Muscle of leg (tissue), 11 donors: ENCODE results near the gene TBR1. TPM values are rescaled to one million over a fixed set of nuclear protein-coding genes. Genes with fewer than 3 reads are reported as not detected.

Experiments
- DNase-seq: peaks from one replicate; pipeline ENCODE4 v3.0.0; 2013
- H3K27ac ChIP-seq: one replicate; pipeline ENCODE4 v1.5.1; 2013; ENCODE audit warnings: mild to moderate bottlenecking, low read length, control low read depth
- H3K27me3 ChIP-seq: one replicate; pipeline ENCODE4 v1.6.1; 2013; ENCODE audit warnings: low read length; ENCODE audit not compliant: control insufficient read depth, insufficient read depth
- H3K36me3 ChIP-seq: one replicate; pipeline ENCODE4 v1.6.1; 2013; ENCODE audit warnings: low read length; ENCODE audit not compliant: control insufficient read depth, insufficient read depth
- H3K4me1 ChIP-seq: one replicate; pipeline ENCODE4 v1.6.1; 2013; ENCODE audit warnings: low read length; ENCODE audit not compliant: control insufficient read depth, insufficient read depth
- H3K4me3 ChIP-seq: one replicate; pipeline ENCODE4 v1.5.1; 2013; ENCODE audit warnings: low read length, control low read depth
- H3K9me3 ChIP-seq: replicated peaks from 2 replicates; pipeline ENCODE4 v1.6.1; 2013; ENCODE audit warnings: low read depth, low read length; ENCODE audit not compliant: control insufficient read depth
- WGBS: methylation state at CpG from one replicate; pipeline ENCODE4 v1.1.5; 2013; ENCODE audit warnings: missing lambda C conversion rate; ENCODE audit not compliant: insufficient coverage; 5-methylcytosine and 5-hydroxymethylcytosine counted together
- polyA plus RNA-seq, 8 donors: library from polyadenylated mRNA; unstranded; fragments of 120-200 nt; gene quantifications; one replicate each; pipeline versions ENCODE4 v1.2.1 to v1.2.3, GENCODE V29; 2013; ENCODE audit warnings: inconsistent platforms in 1 of 8, low replicate concordance in 1 of 8; ENCODE audit not compliant: insufficient read length in 8 of 8, insufficient read depth in 1 of 8
- total RNA-seq: library from RNA; stranded (reverse); fragments of 120-200 nt; gene quantifications from one replicate; pipeline ENCODE4 v1.2.4, GENCODE V29; 2013

The TBR1 gene
- total and polyA plus RNA-seq, 9 donors = 0.04 to 0.20 (median 0.08) TPM; not detected in 5

- H3K27me3 ChIP-seq = no peaks in the 10 kb centered on the region
- H3K4me1 ChIP-seq = no peaks in the 10 kb centered on the region
- no peak overlapping the region for H3K4me3 ChIP-seq
- no peaks in the 10 kb centered on the region for H3K9me3 ChIP-seq
- peaks cover 2% of the 10 kb centered on the region for H3K36me3 ChIP-seq
- DNase-seq = no peak
- no peak overlapping the region for H3K27ac ChIP-seq
These were observed 31.2 kb upstream of the TBR1 start for GRCh38 chr2:161384864-161385263.

GRCh38 chr2:161386228-161386824 lies 29.8 kb upstream of the TBR1 start:
- no CpG with 5 or more reads among the region's 2 CpGs for WGBS

GRCh38 chr2:161388146-161388779 lies 27.8 kb upstream of the TBR1 start:
- H3K9me3 ChIP-seq = no peaks in the 10 kb centered on the region
- H3K27me3 ChIP-seq = no peaks in the 10 kb centered on the region
- DNase-seq = no peak
- H3K36me3 ChIP-seq = peaks cover 2% of the 10 kb centered on the region
- no CpG with 5 or more reads among the region's 2 CpGs for WGBS
- H3K4me3 ChIP-seq = no peak overlapping the region
- H3K27ac ChIP-seq = no peak overlapping the region
- no peaks in the 10 kb centered on the region for H3K4me1 ChIP-seq

More at GRCh38 chr2:161386228-161386824, 29.8 kb upstream of the TBR1 start:
- H3K27me3 ChIP-seq = no peaks in the 10 kb centered on the region
- H3K9me3 ChIP-seq = no peaks in the 10 kb centered on the region
- no peaks in the 10 kb centered on the region for H3K4me1 ChIP-seq
- no peak overlapping the region for H3K4me3 ChIP-seq
- no peak for DNase-seq
- H3K27ac ChIP-seq = no peak overlapping the region
- peaks cover 2% of the 10 kb centered on the region for H3K36me3 ChIP-seq

- no peaks in the 10 kb centered on the region for H3K9me3 ChIP-seq
- no peak overlapping the region for H3K4me3 ChIP-seq
- no CpG with 5 or more reads among the region's 4 CpGs for WGBS
- no peaks in the 10 kb centered on the region for H3K4me1 ChIP-seq
- no peak for DNase-seq
- no peaks in the 10 kb centered on the region for H3K27me3 ChIP-seq
- H3K36me3 ChIP-seq = peaks cover 7% of the 10 kb centered on the region
- no peak overlapping the region for H3K27ac ChIP-seq
These were observed 24.2 kb upstream of the TBR1 start for GRCh38 chr2:161391737-161392506.

GRCh38 chr2:161400076-161400475 lies 16.0 kb upstream of the TBR1 start:
- H3K4me1 ChIP-seq = no peaks in the 10 kb centered on the region
- no CpG with 5 or more reads among the region's 2 CpGs for WGBS
- no peak for DNase-seq
- no peaks in the 10 kb centered on the region for H3K27me3 ChIP-seq
- no peak overlapping the region for H3K4me3 ChIP-seq
- H3K36me3 ChIP-seq = peaks cover 12% of the 10 kb centered on the region
- H3K27ac ChIP-seq = no peak overlapping the region
- no peaks in the 10 kb centered on the region for H3K9me3 ChIP-seq

GRCh38 chr2:161402297-161402696 lies 13.8 kb upstream of the TBR1 start:
- WGBS = no CpG with 5 or more reads among the region's 4 CpGs
- no peaks in the 10 kb centered on the region for H3K9me3 ChIP-seq
- no peaks in the 10 kb centered on the region for H3K4me1 ChIP-seq
- peaks cover 7% of the 10 kb centered on the region for H3K36me3 ChIP-seq
- no peak overlapping the region for H3K4me3 ChIP-seq
- H3K27me3 ChIP-seq = no peaks in the 10 kb centered on the region
- DNase-seq = no peak
- no peak overlapping the region for H3K27ac ChIP-seq

- no peaks in the 10 kb centered on the region for H3K9me3 ChIP-seq
- H3K27me3 ChIP-seq = no peaks in the 10 kb centered on the region
- 74% methylated on average over 4 of the region's 5 CpGs for WGBS
- no peak overlapping the region for H3K4me3 ChIP-seq
- no peaks in the 10 kb centered on the region for H3K4me1 ChIP-seq
- no peak for DNase-seq
- peaks cover 2% of the 10 kb centered on the region for H3K36me3 ChIP-seq
- no peak overlapping the region for H3K27ac ChIP-seq
These were observed 9.8 kb upstream of the TBR1 start for GRCh38 chr2:161406316-161406715.

- Histone ChIP-seq H3K27me3 (no peaks in the 10 kb centered on the region), H3K4me1 (no peaks in the 10 kb centered on the region), H3K9me3 (no peaks in the 10 kb centered on the region), H3K27ac (no peak overlapping the region), H3K36me3 (peaks cover 2% of the 10 kb centered on the region), H3K4me3 (no peak overlapping the region)
- DNase-seq = no peak
- no CpG with 5 or more reads among the region's 2 CpGs for WGBS
These were observed 8.5 kb upstream of the TBR1 start for GRCh38 chr2:161407597-161407996.

GRCh38 chr2:161409308-161409907 lies 6.7 kb upstream of the TBR1 start:
- DNase-seq = no peak
- no CpG with 5 or more reads among the region's 1 CpG for WGBS
- no peak overlapping the region for H3K4me3 ChIP-seq
- H3K4me1 ChIP-seq = peaks cover 5% of the 10 kb centered on the region
- H3K27ac ChIP-seq = no peak overlapping the region
- H3K36me3 ChIP-seq = no peaks in the 10 kb centered on the region
- H3K27me3 ChIP-seq = peaks cover 12% of the 10 kb centered on the region
- no peaks in the 10 kb centered on the region for H3K9me3 ChIP-seq

- Histone ChIP-seq H3K4me3 (no peak overlapping the region), H3K27ac (no peak overlapping the region), H3K9me3 (no peaks in the 10 kb centered on the region), H3K27me3 (peaks cover 41% of the 10 kb centered on the region), H3K4me1 (peaks cover 28% of the 10 kb centered on the region), H3K36me3 (no peaks in the 10 kb centered on the region)
- DNase-seq = no peak
These were observed 3.8 kb upstream of the TBR1 start for GRCh38 chr2:161412346-161412745.
